ENCODE measurements around the gene POGZ. TPM values are rescaled to one million over a fixed set of nuclear protein-coding genes. Genes with fewer than 3 reads are reported as not detected.

Gene POGZ
- total RNA-seq, 1 donor from 2014 or later, result 146 TPM

DNA sequence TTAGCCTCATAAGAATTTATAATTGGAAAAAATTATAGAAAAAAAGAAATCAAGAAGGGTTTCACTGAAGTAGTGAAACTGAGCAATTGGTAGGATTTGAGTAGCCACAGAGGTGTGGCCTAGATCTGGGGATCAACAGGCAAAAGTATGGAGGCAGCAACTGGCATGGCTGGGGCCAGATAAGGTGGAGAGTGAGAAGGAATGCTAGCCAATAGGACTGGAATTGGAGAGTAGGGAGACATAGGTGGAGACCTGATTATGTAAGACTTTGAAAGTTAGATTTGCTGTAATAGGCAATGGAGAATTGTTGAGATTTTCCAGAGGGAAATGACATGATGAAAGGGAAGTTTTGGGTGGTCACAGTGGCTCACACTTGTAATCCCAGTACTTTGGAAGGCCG, 27.3 kb upstream of the POGZ start:
- Mint-ChIP-seq H3K36me3 (ENCODE audit: unreplicated experiment) (no peaks in the 10 kb centered on the region), H3K27me3 (ENCODE audit: unreplicated experiment) (no peaks in the 10 kb centered on the region), H3K4me1 (ENCODE audit: low read depth, unreplicated experiment) (no peaks in the 10 kb centered on the region), H3K4me3 (ENCODE audit: unreplicated experiment) (no peak overlapping the region), H3K27ac (ENCODE audit: unreplicated experiment) (no peak overlapping the region), H3K9me3 (ENCODE audit: unreplicated experiment) (peaks cover 2% of the 10 kb centered on the region)
- no peak for TF ChIP-seq CTCF (IDR thresholded peaks at IDR 0.05; ENCODE audit: partially characterized antibody, unreplicated experiment)
- no peak for DNase-seq

DNA sequence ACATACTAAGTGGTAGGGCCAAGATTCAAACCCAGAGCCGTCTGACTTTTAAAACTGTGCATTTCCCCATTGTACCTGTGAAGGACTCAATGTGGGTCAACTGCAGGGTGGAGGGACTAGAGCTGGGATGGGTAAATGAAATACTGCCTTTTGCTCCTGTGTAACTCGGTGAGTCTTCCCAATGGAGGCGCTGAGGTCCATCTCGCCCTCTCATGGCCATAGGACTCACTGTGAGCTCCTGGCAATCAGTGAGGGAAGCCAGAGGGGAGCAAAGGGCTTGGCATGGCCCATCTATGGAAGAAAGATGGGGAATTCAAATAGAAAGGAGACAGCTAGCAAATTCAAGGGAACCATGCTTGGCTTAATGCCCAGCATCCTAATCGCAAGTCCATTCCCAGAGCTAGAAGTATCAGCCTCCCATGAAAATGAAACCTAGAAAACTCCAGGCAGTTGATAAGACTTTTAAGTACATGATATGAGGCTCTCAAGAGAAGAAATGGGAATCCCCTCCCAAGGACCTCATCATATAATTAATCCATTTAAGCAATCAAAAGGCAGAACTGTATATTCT, 26.5 kb upstream of the POGZ start:
- no peaks in the 10 kb centered on the region for H3K4me1 Mint-ChIP-seq (ENCODE audit: low read depth, unreplicated experiment)

GRCh38 chr1:151482017-151482416, 22.7 kb upstream of the POGZ start:
- Mint-ChIP-seq H3K36me3 (ENCODE audit: unreplicated experiment) (peaks cover 4% of the 10 kb centered on the region), H3K4me1 (ENCODE audit: low read depth, unreplicated experiment) (no peaks in the 10 kb centered on the region), H3K4me3 (ENCODE audit: unreplicated experiment) (no peak overlapping the region), H3K27me3 (ENCODE audit: unreplicated experiment) (no peaks in the 10 kb centered on the region), H3K9me3 (ENCODE audit: unreplicated experiment) (peaks cover 2% of the 10 kb centered on the region), H3K27ac (ENCODE audit: unreplicated experiment) (no peak overlapping the region)
- TF ChIP-seq CTCF (IDR thresholded peaks at IDR 0.05; ENCODE audit: partially characterized antibody, unreplicated experiment), result no peak
- no peak for DNase-seq

More for the DNA sequence above, 26.5 kb upstream of the POGZ start:
- Mint-ChIP-seq H3K9me3 (ENCODE audit: unreplicated experiment) (peaks cover 2% of the 10 kb centered on the region), H3K27ac (ENCODE audit: unreplicated experiment) (no peak overlapping the region), H3K27me3 (ENCODE audit: unreplicated experiment) (no peaks in the 10 kb centered on the region), H3K36me3 (ENCODE audit: unreplicated experiment) (no peaks in the 10 kb centered on the region), H3K4me3 (ENCODE audit: unreplicated experiment) (no peak overlapping the region)
- DNase-seq, result no peak
- no peak for TF ChIP-seq CTCF (IDR thresholded peaks at IDR 0.05; ENCODE audit: partially characterized antibody, unreplicated experiment)

- no peaks in the 10 kb centered on the region for H3K27me3 Mint-ChIP-seq (ENCODE audit: unreplicated experiment)
- no peak overlapping the region for H3K27ac Mint-ChIP-seq (ENCODE audit: unreplicated experiment)
- no peak for DNase-seq
- TF ChIP-seq CTCF (IDR thresholded peaks at IDR 0.05; ENCODE audit: partially characterized antibody, unreplicated experiment), result no peak
- H3K9me3 Mint-ChIP-seq (ENCODE audit: unreplicated experiment), result peaks cover 2% of the 10 kb centered on the region
- no peaks in the 10 kb centered on the region for H3K4me1 Mint-ChIP-seq (ENCODE audit: low read depth, unreplicated experiment)
- peaks cover 4% of the 10 kb centered on the region for H3K36me3 Mint-ChIP-seq (ENCODE audit: unreplicated experiment)
- H3K4me3 Mint-ChIP-seq (ENCODE audit: unreplicated experiment), result no peak overlapping the region
Measured at GRCh38 chr1:151479462-151479861, 20.2 kb upstream of the POGZ start.

DNA sequence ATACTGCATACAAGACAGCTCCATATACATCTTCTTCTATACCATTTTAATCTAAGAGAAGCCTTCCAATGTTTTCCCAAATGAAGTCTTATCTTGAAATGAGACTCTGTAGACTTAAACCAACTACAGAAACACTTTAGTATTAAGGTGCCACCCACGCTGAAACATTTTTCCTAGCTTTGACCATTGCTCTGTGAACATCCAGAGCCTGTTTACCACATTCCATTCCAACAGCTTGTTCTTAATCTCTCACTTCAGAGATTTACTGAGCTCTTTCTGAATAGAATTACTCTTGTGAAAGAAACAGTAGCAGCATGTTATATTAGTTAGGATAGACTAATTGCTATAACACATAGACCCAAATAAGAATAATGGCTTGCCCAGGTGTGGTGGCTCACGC, 19.6 kb upstream of the POGZ start:
- no peak for TF ChIP-seq CTCF (IDR thresholded peaks at IDR 0.05; ENCODE audit: partially characterized antibody, unreplicated experiment)
- DNase-seq, result no peak
- Mint-ChIP-seq H3K9me3 (ENCODE audit: unreplicated experiment) (peaks cover 2% of the 10 kb centered on the region), H3K27me3 (ENCODE audit: unreplicated experiment) (no peaks in the 10 kb centered on the region), H3K4me1 (ENCODE audit: low read depth, unreplicated experiment) (no peaks in the 10 kb centered on the region), H3K27ac (ENCODE audit: unreplicated experiment) (no peak overlapping the region), H3K36me3 (ENCODE audit: unreplicated experiment) (peaks cover 4% of the 10 kb centered on the region), H3K4me3 (ENCODE audit: unreplicated experiment) (no peak overlapping the region)
